Endothelial cell of coronary artery (primary cell): ENCODE data around the gene ZNF518A. TPM values are rescaled to one million over a fixed set of nuclear protein-coding genes. Genes with fewer than 3 reads are reported as not detected.

Experiments used
- total RNA-seq: library from RNA; depleted of rRNA; stranded (reverse); fragments of >200 nt; gene quantifications from 2 replicates; pipeline ENCODE4 v1.2.3, GENCODE V29; 2014

Gene ZNF518A, protein sequence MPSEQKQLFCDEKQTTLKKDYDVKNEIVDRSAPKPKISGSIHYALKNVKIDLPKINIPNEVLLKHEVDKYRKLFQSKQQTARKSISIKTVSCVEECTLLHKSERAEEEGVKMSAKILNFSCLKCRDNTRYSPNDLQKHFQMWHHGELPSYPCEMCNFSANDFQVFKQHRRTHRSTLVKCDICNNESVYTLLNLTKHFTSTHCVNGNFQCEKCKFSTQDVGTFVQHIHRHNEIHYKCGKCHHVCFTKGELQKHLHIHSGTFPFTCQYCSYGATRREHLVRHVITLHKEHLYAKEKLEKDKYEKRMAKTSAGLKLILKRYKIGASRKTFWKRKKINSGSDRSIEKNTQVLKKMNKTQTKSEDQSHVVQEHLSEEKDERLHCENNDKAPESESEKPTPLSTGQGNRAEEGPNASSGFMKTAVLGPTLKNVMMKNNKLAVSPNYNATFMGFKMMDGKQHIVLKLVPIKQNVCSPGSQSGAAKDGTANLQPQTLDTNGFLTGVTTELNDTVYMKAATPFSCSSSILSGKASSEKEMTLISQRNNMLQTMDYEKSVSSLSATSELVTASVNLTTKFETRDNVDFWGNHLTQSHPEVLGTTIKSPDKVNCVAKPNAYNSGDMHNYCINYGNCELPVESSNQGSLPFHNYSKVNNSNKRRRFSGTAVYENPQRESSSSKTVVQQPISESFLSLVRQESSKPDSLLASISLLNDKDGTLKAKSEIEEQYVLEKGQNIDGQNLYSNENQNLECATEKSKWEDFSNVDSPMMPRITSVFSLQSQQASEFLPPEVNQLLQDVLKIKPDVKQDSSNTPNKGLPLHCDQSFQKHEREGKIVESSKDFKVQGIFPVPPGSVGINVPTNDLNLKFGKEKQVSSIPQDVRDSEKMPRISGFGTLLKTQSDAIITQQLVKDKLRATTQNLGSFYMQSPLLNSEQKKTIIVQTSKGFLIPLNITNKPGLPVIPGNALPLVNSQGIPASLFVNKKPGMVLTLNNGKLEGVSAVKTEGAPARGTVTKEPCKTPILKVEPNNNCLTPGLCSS (N-terminal part only)
- 10.1 and 12.0 TPM in 2 replicates for total RNA-seq

GRCh38 chr10:96129387-96130325 is at the start of gene ZNF518A:
ZNF518A (plus strand) TSS chr10:96130297; CDS start chr10:96156323, 26,026 bp downstream.

Other genes starting within 250 kb of the ZNF518A start
- gene CC2D2B, start 222.3 kb upstream of the ZNF518A start, total RNA-seq = 0.09 TPM in 1 of 2 replicates, not detected in the other
- 13.6 and 19.8 TPM in 2 replicates for gene CCNJ, start 86.7 kb upstream of the ZNF518A start, total RNA-seq
- not detected in 2 replicates for gene BLNK, start 141.3 kb downstream of the ZNF518A start, total RNA-seq
- not detected in 2 replicates for gene DNTT, start 174.1 kb downstream of the ZNF518A start, total RNA-seq
- gene OPALIN, start 228.7 kb downstream of the ZNF518A start, total RNA-seq = not detected in 2 replicates